ENCODE measurements around the gene GJE1.
"Not testable (repeated sequence)": the region's sequence is repeated elsewhere in the genome, so short reads cannot be mapped to it uniquely, and the experiment has no call there.

Gene GJE1

DNA sequence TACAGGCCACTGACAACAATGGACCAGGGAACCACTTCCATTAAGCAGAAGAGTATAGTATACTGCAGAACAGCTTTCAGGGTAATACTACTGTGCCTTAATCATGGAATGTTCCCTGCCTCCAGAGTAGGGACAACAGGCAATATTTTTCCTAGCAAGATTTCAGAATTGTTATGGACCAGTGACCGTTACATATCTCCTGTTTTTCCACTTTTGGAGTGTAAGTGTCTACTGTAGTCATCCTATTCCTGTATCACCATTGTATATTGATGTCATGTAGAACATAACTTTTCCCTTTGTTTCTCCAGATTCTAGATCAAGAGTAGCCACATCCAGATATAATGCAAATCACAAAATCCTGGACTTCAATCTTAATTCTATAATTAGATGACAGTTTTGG is 1.9 kb upstream of the GJE1 start:
- H3K36me3 ChIP-seq: no peaks in the 10 kb centered on the region
- H3K9me3 ChIP-seq: no peaks in the 10 kb centered on the region
- TF ChIP-seq Cebpa-rat (IDR thresholded peaks at IDR 0.05): no peak
- no peak overlapping the region for H3K4me2 ChIP-seq
- H3K27ac ChIP-seq: no peak overlapping the region
- no peaks in the 10 kb centered on the region for H3K4me1 ChIP-seq
- H3K27me3 ChIP-seq: no peaks in the 10 kb centered on the region
- H3K9ac ChIP-seq: no peak overlapping the region
- no peaks in the 10 kb centered on the region for H4K20me1 ChIP-seq
- no peak overlapping the region for H3K4me3 ChIP-seq

- Histone ChIP-seq H3K9ac (no peak overlapping the region), H3K27me3 (no peaks in the 10 kb centered on the region), H3K4me1 (no peaks in the 10 kb centered on the region), H3K4me3 (no peak overlapping the region), H3K36me3 (no peaks in the 10 kb centered on the region), H4K20me1 (no peaks in the 10 kb centered on the region), H3K27ac (no peak overlapping the region), H3K4me2 (no peak overlapping the region), H3K9me3 (no peaks in the 10 kb centered on the region)
- no peak for TF ChIP-seq Cebpa-rat (IDR thresholded peaks at IDR 0.05)
Measured at GRCh38 chr6:142138876-142139275, 6.2 kb downstream of the GJE1 start.

DNA sequence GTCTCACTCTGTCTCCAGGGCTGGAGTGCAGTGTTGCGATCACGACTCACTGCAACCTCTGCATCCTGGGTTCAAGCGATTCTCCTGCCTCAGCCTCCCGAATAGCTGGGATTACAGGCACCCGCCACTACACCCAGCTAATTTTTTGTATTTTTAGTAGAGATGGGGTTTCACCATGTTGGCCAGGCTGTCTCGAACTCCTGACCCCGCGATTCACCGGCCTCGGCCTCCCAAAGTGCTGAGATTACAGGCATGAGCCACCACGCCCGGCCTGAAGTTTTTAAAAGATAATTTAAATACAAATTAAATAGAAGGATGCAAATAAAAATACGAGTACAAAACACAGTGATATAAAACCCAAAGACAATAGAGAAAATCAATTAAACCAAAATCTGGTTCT is 8.8 kb downstream of the GJE1 start:
- not testable (repeated sequence) for H3K27ac ChIP-seq, H3K4me2 ChIP-seq, H3K36me3 ChIP-seq, H3K9me3 ChIP-seq, H3K27me3 ChIP-seq, H4K20me1 ChIP-seq, H3K4me1 ChIP-seq, H3K4me3 ChIP-seq, H3K9ac ChIP-seq

DNA sequence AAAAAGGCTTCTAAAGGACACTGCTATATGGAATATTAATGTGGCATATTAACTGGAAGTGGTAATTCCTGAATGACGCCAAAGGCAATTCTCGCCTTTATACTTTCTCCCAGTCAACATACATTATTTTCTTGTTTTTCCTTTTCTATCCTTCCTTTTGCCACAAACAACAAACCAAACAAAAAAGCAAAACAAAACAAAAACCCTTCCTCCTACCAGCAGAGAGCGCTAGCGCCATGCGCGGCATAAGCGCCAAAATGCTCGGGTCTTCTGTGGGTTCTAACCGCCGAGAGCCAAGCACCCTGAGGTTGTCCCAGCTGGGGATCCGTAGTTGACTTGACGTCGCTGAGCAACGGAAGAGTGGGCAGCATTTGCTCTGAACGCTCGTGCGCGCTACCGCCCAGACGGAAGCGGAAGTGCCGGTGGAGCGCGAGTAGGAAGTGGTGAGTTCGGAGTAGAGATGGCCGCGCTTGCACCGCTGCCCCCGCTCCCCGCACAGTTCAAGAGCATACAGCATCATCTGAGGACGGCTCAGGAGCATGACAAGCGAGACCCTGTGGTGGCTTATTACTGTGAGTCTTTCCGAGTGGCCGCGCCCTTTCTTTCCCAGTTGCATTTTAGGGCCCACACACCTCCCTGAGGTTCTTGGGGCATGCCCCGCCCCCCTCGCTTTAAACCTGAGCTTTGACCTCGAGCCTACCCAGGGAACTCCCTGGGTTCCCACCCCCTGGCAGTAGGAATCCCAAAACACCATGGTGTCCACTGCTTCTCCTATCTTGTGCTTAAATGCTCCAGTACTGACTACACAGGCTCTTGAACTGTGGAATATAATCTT is 14.3 kb downstream of the GJE1 start, which contains the start of the genes NMBR and VTA1:
NMBR (minus strand) TSS at position 295 of the 835 bp plus-strand sequence. CDS start 58,464 bp downstream, outside the sequence.
VTA1 (plus strand) TSS at position 436 of the 835 bp plus-strand sequence; CDS start at position 461, 25 bp downstream.
- Histone ChIP-seq H3K27me3 (no peaks in the 10 kb centered on the region), H4K20me1 (peaks cover 46% of the 10 kb centered on the region), H3K4me2 (peak within 1 kb of the TSS; percentile 90), H3K27ac (peak within 1 kb of the TSS; percentile 81), H3K4me3 (peak within 1 kb of the TSS; percentile 92), H3K9ac (peak within 1 kb of the TSS; percentile 86), H3K36me3 (peaks cover 24% of the 10 kb centered on the region), H3K9me3 (no peaks in the 10 kb centered on the region), H3K4me1 (peaks cover 24% of the 10 kb centered on the region)
- no peak for TF ChIP-seq Cebpa-rat (IDR thresholded peaks at IDR 0.05)

DNA sequence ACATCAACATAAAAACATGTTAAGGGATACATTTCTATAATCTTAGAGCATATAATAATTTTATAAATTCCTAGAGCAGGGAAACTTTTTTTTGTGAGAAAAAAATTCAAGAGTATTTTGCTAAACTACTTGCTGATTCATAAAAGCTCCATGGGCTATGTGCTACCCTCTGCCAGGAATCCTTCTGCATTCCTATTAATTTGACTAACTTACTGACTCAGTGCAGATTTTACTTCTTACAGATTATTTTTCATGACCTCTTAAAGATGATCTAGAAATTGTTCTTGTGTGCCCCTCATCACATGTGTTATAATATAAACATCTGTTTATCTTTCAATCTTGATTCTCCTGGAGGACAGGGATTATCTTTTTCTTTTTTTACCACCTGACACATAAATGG is 20.0 kb downstream of the GJE1 start:
- H3K4me2 ChIP-seq: no peak overlapping the region
- H3K27me3 ChIP-seq: no peaks in the 10 kb centered on the region
- H3K9ac ChIP-seq: no peak overlapping the region
- H3K4me1 ChIP-seq: peaks cover 23% of the 10 kb centered on the region
- H3K4me3 ChIP-seq: no peak overlapping the region
- peaks cover 24% of the 10 kb centered on the region for H3K36me3 ChIP-seq
- no peak for TF ChIP-seq Cebpa-rat (IDR thresholded peaks at IDR 0.05)
- H3K27ac ChIP-seq: no peak overlapping the region
- peaks cover 96% of the 10 kb centered on the region for H4K20me1 ChIP-seq
- H3K9me3 ChIP-seq: no peaks in the 10 kb centered on the region; the same call in 1 of the 2 replicates

GRCh38 chr6:142153196-142153595 is 20.5 kb downstream of the GJE1 start:
- H3K9ac ChIP-seq: no peak overlapping the region
- peaks cover 96% of the 10 kb centered on the region for H4K20me1 ChIP-seq
- H3K4me2 ChIP-seq: no peak overlapping the region
- no peaks in the 10 kb centered on the region for H3K27me3 ChIP-seq
- H3K27ac ChIP-seq: no peak overlapping the region
- peaks cover 18% of the 10 kb centered on the region for H3K4me1 ChIP-seq
- H3K36me3 ChIP-seq: peaks cover 24% of the 10 kb centered on the region
- TF ChIP-seq Cebpa-rat (IDR thresholded peaks at IDR 0.05): no peak
- H3K9me3 ChIP-seq: no peaks in the 10 kb centered on the region; the same call in 1 of the 2 replicates
- H3K4me3 ChIP-seq: no peak overlapping the region

- Histone ChIP-seq H3K36me3 (peaks cover 23% of the 10 kb centered on the region), H3K4me1 (peaks cover 7% of the 10 kb centered on the region; the same call in 1 of the 2 replicates), H3K27me3 (no peaks in the 10 kb centered on the region), H3K4me3 (no peak overlapping the region), H3K27ac (no peak overlapping the region), H3K9me3 (no peaks in the 10 kb centered on the region; the same call in 1 of the 2 replicates), H4K20me1 (peaks cover 96% of the 10 kb centered on the region), H3K9ac (no peak overlapping the region), H3K4me2 (no peak overlapping the region)
- no peak for TF ChIP-seq Cebpa-rat (IDR thresholded peaks at IDR 0.05)
Measured at GRCh38 chr6:142154336-142154735, 21.6 kb downstream of the GJE1 start.

DNA sequence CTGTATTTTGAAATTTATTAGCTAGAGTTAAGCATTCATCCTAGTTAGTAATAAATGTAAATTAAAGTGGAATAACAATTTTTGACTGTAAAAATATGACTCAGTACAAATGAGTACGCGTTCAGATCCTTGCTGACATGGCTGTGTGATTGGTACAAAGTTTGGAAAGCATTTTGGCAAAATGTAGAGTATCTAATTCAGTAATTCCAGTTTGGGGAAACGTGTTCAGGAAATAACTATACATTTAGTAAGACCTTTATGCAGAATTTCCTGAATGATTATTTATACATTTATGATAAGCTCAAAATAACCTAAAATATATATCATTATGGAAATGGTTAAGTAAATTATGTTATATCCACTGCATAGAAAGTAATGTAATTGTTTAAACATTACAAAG is 22.4 kb downstream of the GJE1 start:
- no peak for TF ChIP-seq Cebpa-rat (IDR thresholded peaks at IDR 0.05)
- no peak overlapping the region for H3K4me3 ChIP-seq
- no peaks in the 10 kb centered on the region for H3K27me3 ChIP-seq
- no peak overlapping the region for H3K27ac ChIP-seq
- H3K36me3 ChIP-seq: peaks cover 24% of the 10 kb centered on the region
- H3K9me3 ChIP-seq: no peaks in the 10 kb centered on the region; the same call in 1 of the 2 replicates
- H4K20me1 ChIP-seq: peaks cover 98% of the 10 kb centered on the region
- H3K9ac ChIP-seq: no peak overlapping the region
- 0 out of 2 replicates have a peak, but pooled peaks cover 7% of the 10 kb centered on the region for H3K4me1 ChIP-seq
- H3K4me2 ChIP-seq: no peak overlapping the region

DNA sequence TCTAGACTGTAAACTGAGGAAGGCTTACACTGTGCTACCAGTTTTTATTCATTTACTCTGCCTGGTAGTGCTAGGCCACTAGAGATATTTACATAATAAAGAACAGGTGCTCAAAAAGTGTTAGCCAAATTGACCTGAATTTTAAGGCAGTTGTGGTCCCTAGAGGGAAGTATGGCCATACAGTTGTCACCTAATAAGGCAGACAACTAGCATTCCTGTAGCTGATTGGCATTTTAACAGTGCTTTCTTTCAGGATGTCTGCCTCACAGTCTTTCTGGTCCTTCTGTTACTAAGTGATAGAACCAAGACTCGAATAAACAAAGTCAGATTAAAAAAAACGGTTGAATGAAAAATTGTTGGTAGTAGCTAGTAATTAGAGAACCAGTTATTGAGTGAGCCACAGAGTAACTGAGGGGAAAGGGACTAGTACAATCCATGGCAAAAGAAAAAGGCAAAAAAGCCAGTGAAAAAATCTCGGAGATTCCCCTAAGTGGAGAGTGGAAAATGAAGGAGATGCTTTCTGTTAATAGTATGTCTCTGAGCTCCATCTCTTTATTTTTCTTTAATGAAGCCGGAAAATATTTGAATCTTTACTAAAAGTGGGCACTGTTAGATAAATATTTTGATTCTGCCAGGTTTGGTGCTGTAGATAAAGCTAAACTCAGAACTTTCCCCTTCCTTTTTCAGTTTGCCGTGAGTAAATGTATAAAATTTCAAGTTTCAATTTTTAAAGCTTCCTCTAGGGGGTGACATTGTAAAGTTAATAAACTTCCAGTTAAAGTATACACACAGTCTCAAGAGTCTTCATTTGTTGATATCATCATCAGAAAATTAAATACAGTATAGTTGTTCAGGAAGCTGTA is 23.4 kb downstream of the GJE1 start:
- Histone ChIP-seq H3K4me3 (no peak overlapping the region), H4K20me1 (peaks cover 98% of the 10 kb centered on the region), H3K9ac (no peak overlapping the region), H3K27me3 (no peaks in the 10 kb centered on the region), H3K4me2 (no peak overlapping the region), H3K9me3 (no peaks in the 10 kb centered on the region; the same call in 1 of the 2 replicates), H3K27ac (no peak overlapping the region), H3K36me3 (peaks cover 19% of the 10 kb centered on the region), H3K4me1 (0 out of 2 replicates have a peak, but pooled peaks cover 7% of the 10 kb centered on the region)
- TF ChIP-seq Cebpa-rat (IDR thresholded peaks at IDR 0.05): no peak

GRCh38 chr6:142156758-142157068 is 24.0 kb downstream of the GJE1 start:
- H3K36me3 ChIP-seq: peaks cover 13% of the 10 kb centered on the region
- H3K9ac ChIP-seq, H3K4me2 ChIP-seq, H3K4me3 ChIP-seq, H3K9me3 ChIP-seq, H3K27ac ChIP-seq, H3K4me1 ChIP-seq, H3K27me3 ChIP-seq: not testable (repeated sequence)
- H4K20me1 ChIP-seq: peaks cover 95% of the 10 kb centered on the region
